Keratinocyte (primary cell): ENCODE data around the gene PLEKHN1.

ENCODE experiments used
- EZH2 ChIP-seq: IDR thresholded peaks from one replicate; pipeline ENCODE4 v1.6.1; 2012; ENCODE audit warnings: inconsistent platforms, mild to moderate bottlenecking, low read length, moderate library complexity
- TF ChIP-seq, protein P1 (sequence below), 3 experiments: IDR thresholded peaks in 1 of 3; conservative IDR thresholded peaks in 1 of 3; optimal IDR thresholded peaks in 1 of 3; 2 replicates in 2 of 3; 3 replicates in 1 of 3; pipeline versions ENCODE3 to v1.5.1; 2011; ENCODE audit warnings: low read length in 3 of 3, mild to moderate bottlenecking in 3 of 3, moderate library complexity in 2 of 3, control low read depth in 1 of 3, inconsistent platforms in 1 of 3; ENCODE audit not compliant: insufficient read depth in 2 of 3; ENCODE audit errors: extremely low read depth in 1 of 3

DNA sequence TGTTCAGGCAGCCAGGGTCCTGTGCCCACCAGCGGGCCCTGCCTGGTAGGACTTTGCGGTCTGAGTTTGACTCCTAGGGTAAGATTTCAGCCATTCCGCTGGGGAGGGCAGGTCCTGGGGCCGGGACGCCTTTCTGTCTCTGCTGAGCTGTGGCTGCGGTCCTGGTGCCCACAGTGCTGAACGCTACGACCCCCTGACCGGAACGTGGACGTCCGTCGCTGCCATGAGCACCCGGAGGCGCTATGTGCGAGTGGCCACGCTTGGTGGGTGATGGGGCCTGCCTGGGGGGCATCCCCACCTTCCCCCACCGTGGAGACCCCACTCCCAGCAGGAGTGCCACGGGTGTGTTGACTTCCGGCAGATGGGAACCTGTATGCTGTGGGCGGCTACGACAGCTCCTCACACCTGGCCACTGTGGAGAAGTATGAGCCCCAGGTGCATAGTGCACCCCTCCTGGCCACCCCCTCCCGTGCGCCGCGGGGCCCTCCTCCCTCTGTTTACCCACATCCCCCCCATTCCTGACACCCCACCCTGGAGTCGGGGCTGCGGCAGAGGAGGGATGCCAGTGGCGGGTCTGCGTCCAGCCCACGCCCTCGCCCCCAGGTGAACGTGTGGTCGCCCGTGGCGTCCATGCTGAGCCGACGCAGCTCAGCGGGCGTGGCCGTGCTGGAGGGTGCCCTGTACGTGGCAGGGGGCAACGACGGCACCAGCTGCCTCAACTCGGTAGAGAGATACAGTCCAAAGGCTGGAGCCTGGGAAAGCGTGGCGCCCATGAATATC lies 2.3 kb upstream of the PLEKHN1 start:
- TF ChIP-seq, protein P1, sequence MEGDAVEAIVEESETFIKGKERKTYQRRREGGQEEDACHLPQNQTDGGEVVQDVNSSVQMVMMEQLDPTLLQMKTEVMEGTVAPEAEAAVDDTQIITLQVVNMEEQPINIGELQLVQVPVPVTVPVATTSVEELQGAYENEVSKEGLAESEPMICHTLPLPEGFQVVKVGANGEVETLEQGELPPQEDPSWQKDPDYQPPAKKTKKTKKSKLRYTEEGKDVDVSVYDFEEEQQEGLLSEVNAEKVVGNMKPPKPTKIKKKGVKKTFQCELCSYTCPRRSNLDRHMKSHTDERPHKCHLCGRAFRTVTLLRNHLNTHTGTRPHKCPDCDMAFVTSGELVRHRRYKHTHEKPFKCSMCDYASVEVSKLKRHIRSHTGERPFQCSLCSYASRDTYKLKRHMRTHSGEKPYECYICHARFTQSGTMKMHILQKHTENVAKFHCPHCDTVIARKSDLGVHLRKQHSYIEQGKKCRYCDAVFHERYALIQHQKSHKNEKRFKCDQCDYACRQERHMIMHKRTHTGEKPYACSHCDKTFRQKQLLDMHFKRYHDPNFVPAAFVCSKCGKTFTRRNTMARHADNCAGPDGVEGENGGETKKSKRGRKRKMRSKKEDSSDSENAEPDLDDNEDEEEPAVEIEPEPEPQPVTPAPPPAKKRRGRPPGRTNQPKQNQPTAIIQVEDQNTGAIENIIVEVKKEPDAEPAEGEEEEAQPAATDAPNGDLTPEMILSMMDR (optimal IDR thresholded peaks at IDR 0.05 in 1 of 3, IDR thresholded peaks at IDR 0.05 in 1 of 3, conservative IDR thresholded peaks at IDR 0.05 in 1 of 3; ENCODE audit: extremely low read depth in 1 of 3, insufficient read depth in 2 of 3, low read length in 3 of 3), result no peak
- TF ChIP-seq EZH2, result no peak
